Measurements from ENCODE around the gene OPN4. TPM values are rescaled to one million over a fixed set of nuclear protein-coding genes. Genes with fewer than 3 reads are reported as not detected.

OPN4 gene
- polyA plus RNA-seq, 2 of the 4 experiments (the other 2 are of a cell fraction) = not detected

GRCh38 chr10:86671419-86671818, 17.1 kb downstream of the OPN4 start:
- DNase-seq (ENCODE audit: low read depth in 1 of 2, low spot score in 1 of 2) (no peak), FAIRE-seq (no peak), ATAC-seq (no peak)
- no peak overlapping the region for H3K4me2 ChIP-seq
- POLR2A ChIA-PET = no interaction called here
- WGBS (ENCODE audit: missing lambda C conversion rate) = 50% methylated on average over 3 of the region's 3 CpGs
- H3K9me3 ChIP-seq = no peaks in the 10 kb centered on the region
- H3K4me1 ChIP-seq = 0 out of 3 replicates have a peak, but pooled peaks cover 3% of the 10 kb centered on the region
- no peak overlapping the region for H3K4me3 ChIP-seq
- CTCF ChIA-PET = interaction anchor here (1.2 to 1.9 kb wide), 4 partner anchors 13 to 267 kb away, joined by 3 to 5 read pairs (median 4); no protein-coding TSS in a partner anchor
- TF ChIP-seq EP300 (IDR thresholded peaks at IDR 0.05) = no peak
- TF ChIP-seq EHMT2 (IDR thresholded peaks at IDR 0.05; ENCODE audit: low read depth) = no peak
- TF ChIP-seq POLR2AphosphoS2 (conservative IDR thresholded peaks at IDR 0.05; ENCODE audit: low read length) = no peak
- TF ChIP-seq CHD2 (IDR thresholded peaks at IDR 0.05; ENCODE audit: low read length, partially characterized antibody) = no peak
- no peak for TF ChIP-seq RFX5 (IDR thresholded peaks at IDR 0.05)
- no peak overlapping the region for H3K27ac ChIP-seq

DNA sequence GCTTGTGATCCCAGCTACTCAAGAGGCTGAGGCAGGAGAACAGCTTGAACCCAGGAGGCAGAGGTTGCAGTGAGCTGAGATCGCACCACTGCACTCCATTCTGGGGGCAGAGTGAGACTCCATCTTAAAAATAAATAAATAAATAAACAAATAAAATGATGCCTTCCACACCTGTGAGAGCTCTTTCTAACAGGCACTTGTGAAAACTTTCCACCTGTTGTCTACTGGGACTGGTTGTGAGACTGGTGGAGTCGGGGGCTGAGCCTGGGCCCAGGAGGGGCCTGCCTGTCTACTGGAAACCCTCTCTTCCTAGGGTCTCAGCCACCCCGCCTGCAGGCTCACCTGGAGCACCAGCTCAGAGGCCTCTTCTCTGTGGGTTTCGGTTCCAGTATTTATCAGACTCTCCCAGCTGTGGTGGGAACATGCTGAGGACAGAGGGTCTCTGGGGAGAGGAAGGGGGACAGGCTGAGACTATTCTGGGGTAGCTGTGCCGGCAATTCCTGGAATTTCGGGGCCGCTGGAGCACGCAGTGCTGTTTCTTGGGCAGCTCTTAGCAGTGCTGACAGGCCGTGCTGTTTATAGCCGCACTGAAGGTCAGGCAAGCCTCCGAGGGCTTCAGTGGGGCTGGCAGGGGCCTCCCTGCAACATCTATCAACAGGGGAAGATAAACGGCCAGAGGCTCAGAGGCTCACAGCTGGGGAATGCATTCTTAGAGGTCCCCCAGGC, 17.8 kb downstream of the OPN4 start:
- no peak overlapping the region for H3K4me3 ChIP-seq
- no peak for ATAC-seq
- H3K4me1 ChIP-seq = 0 out of 3 replicates have a peak, but pooled peaks cover 3% of the 10 kb centered on the region
- no peak for TF ChIP-seq HOXB13 (CRISPR knock-in tag; IDR thresholded peaks at IDR 0.05; ENCODE audit: low read depth)
- no peak for TF ChIP-seq ZC3H11A (IDR thresholded peaks at IDR 0.05)
- no peak for TF ChIP-seq BCL3 (IDR thresholded peaks at IDR 0.05)
- no peak for TF ChIP-seq POLR2A (IDR thresholded peaks at IDR 0.05; ENCODE audit: low read length)
- TF ChIP-seq SREBF2 (IDR thresholded peaks at IDR 0.05) = no peak
- TF ChIP-seq POLR2AphosphoS2 (conservative IDR thresholded peaks at IDR 0.05; ENCODE audit: low read length) = no peak
- no peak for TF ChIP-seq CHD4 (IDR thresholded peaks at IDR 0.05; ENCODE audit: borderline replicate concordance)
- no peak for TF ChIP-seq PBX3 (IDR thresholded peaks at IDR 0.05)
- no peak for TF ChIP-seq ZNF302 (CRISPR knock-in tag; IDR thresholded peaks at IDR 0.05)
- TF ChIP-seq, protein P1, sequence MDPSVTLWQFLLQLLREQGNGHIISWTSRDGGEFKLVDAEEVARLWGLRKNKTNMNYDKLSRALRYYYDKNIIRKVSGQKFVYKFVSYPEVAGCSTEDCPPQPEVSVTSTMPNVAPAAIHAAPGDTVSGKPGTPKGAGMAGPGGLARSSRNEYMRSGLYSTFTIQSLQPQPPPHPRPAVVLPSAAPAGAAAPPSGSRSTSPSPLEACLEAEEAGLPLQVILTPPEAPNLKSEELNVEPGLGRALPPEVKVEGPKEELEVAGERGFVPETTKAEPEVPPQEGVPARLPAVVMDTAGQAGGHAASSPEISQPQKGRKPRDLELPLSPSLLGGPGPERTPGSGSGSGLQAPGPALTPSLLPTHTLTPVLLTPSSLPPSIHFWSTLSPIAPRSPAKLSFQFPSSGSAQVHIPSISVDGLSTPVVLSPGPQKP (IDR thresholded peaks at IDR 0.05; ENCODE audit: low read depth, low read length) = no peak
- TF ChIP-seq ZSCAN20 (CRISPR knock-in tag; IDR thresholded peaks at IDR 0.05) = no peak
- TF ChIP-seq JUNB (IDR thresholded peaks at IDR 0.05) = no peak
- TF ChIP-seq EHF (CRISPR knock-in tag; IDR thresholded peaks at IDR 0.05) = no peak
- no peak for TF ChIP-seq CTCF (IDR thresholded peaks at IDR 0.05)
- TF ChIP-seq CBX2 (IDR thresholded peaks at IDR 0.05; ENCODE audit: borderline replicate concordance, low read depth) = no peak
- TF ChIP-seq FOXS1 (CRISPR knock-in tag; IDR thresholded peaks at IDR 0.05) = no peak
- TF ChIP-seq HES2 (IDR thresholded peaks at IDR 0.05) = no peak
- TF ChIP-seq FOSB (CRISPR knock-in tag; IDR thresholded peaks at IDR 0.05) = no peak
- TF ChIP-seq RFX5 (IDR thresholded peaks at IDR 0.05) = no peak
- ChIA-PET CTCF (interaction anchor here (1.0 to 1.9 kb wide), 3 partner anchors 11 to 267 kb away, joined by 3 to 4 read pairs (median 3); no protein-coding TSS in a partner anchor), POLR2A (no interaction called here)
- no peak overlapping the region for H3K4me2 ChIP-seq
- no peak overlapping the region for H3K27ac ChIP-seq
- DNase-seq (ENCODE audit: low read depth in 1 of 2, low spot score in 1 of 2) = no peak
- no peak for FAIRE-seq
- WGBS (ENCODE audit: missing lambda C conversion rate) = 77% methylated on average over 12 of the region's 12 CpGs
- no peaks in the 10 kb centered on the region for H3K9me3 ChIP-seq

Measured in A549 (cell line).